Measurements from ENCODE around the gene RRP8. TPM values are rescaled to one million over a fixed set of nuclear protein-coding genes. Genes with fewer than 3 reads are reported as not detected.

The RRP8 gene
- total RNA-seq, 6 experiments from 2014 or later, result 18.5 to 26.7 (median 20.2) TPM

DNA sequence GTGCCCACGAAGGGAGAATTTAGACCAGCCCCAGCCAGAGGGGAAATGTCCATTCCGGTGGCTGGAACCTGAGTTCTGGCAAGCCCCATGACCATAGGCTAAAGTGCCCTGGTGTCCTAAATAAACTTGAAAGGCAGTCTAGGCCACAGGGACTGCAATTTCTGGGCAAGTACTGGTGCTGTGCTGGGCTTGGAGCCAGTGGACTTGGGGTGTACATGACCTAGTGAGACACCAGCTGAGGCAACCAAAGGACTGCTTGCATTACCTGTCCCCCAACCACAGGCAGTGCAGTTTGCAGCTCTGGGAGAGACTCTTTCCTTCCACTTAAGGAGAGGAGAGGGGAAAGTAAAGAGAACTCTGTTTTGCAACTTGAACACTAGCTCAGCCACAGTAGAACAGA, 23.7 kb downstream of the RRP8 start:
- Mint-ChIP-seq H3K36me3 (ENCODE audit: low read depth) (peaks cover 40% of the 10 kb centered on the region), H3K27ac (no peak overlapping the region), H3K27me3 (ENCODE audit: insufficient read depth) (no peaks in the 10 kb centered on the region; the same call in 1 of the 2 replicates), H3K4me3 (no peak overlapping the region), H3K4me1 (ENCODE audit: low read depth) (peaks cover 25% of the 10 kb centered on the region), H3K9me3 (peaks cover 20% of the 10 kb centered on the region)
- TF ChIP-seq, protein P1, sequence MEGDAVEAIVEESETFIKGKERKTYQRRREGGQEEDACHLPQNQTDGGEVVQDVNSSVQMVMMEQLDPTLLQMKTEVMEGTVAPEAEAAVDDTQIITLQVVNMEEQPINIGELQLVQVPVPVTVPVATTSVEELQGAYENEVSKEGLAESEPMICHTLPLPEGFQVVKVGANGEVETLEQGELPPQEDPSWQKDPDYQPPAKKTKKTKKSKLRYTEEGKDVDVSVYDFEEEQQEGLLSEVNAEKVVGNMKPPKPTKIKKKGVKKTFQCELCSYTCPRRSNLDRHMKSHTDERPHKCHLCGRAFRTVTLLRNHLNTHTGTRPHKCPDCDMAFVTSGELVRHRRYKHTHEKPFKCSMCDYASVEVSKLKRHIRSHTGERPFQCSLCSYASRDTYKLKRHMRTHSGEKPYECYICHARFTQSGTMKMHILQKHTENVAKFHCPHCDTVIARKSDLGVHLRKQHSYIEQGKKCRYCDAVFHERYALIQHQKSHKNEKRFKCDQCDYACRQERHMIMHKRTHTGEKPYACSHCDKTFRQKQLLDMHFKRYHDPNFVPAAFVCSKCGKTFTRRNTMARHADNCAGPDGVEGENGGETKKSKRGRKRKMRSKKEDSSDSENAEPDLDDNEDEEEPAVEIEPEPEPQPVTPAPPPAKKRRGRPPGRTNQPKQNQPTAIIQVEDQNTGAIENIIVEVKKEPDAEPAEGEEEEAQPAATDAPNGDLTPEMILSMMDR (IDR thresholded peaks at IDR 0.05), result no peak
- no peak for DNase-seq

DNA sequence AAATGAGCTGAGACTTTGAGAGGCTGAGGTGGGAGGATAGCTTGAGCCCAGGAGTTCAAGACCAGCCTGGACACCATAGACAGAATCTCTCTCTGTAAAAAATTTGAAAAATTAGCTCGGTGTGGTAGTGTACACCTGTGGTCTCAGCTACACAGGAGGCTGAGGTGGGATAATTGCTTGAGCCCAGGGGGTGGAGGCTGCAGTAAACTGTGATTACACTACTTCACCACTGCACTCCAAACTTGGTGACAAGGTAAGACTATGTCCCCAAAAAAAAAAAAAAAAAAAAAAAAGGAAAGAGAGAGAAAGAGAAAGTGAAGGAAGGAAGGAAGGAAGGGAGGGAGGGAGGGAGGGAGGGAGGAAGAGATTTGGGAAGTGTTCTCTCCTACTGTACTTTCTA, 25.3 kb downstream of the RRP8 start:
- no peak for DNase-seq
- Mint-ChIP-seq H3K4me1 (ENCODE audit: low read depth) (peaks cover 25% of the 10 kb centered on the region), H3K27ac (no peak overlapping the region), H3K9me3 (peaks cover 5% of the 10 kb centered on the region), H3K4me3 (no peak overlapping the region), H3K36me3 (ENCODE audit: low read depth) (peaks cover 24% of the 10 kb centered on the region), H3K27me3 (ENCODE audit: insufficient read depth) (no peaks in the 10 kb centered on the region; the same call in 1 of the 2 replicates)
- TF ChIP-seq, protein P1 (IDR thresholded peaks at IDR 0.05), result no peak

DNA sequence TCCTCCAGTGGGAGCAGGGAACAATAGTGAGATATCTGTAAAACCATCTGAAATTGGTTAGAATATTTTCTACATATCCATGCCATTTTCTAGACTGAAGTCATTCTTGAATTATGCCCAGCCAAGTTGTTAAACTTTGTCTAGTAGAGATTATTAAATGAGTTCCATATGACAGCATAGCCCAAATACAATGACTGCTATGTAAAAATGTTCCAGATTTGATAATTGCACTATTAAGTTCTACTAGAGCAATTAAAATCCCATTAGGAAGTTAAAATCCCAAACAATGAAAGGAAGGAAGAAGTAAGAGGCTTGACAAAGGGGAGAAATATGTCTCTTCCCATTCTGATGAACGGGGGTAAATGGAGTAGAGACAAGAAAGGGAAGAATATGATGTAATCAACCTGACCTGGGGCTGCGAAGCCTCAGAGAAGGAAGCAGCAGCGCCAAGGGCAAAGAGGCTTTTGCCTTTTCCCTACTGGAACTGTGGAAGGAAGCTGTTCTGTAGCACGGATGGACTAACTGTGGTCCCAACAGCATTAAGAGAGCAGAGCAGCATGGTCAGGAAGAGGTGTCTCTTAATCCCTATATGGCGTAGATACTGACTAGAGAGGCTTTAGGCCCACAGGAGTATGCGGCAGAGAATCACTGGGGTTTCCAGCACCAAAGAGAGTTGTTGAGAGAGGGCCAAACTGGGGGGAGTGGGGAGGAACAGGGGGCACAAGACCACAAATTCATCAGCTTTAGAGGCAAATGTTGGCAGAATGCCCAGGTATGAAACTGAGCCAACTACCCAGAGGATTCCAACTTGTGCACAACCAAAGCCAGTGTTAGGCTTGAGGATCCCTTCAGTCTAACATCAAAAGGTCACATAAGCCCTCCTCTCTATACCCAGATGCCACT, 26.7 kb downstream of the RRP8 start:
- H3K36me3 Mint-ChIP-seq (ENCODE audit: low read depth), result peaks cover 12% of the 10 kb centered on the region; the same call in 1 of the 2 replicates
- H3K27me3 Mint-ChIP-seq (ENCODE audit: insufficient read depth), result no peaks in the 10 kb centered on the region; the same call in 1 of the 2 replicates
- peaks cover 39% of the 10 kb centered on the region for H3K4me1 Mint-ChIP-seq (ENCODE audit: low read depth)
- no peaks in the 10 kb centered on the region for H3K9me3 Mint-ChIP-seq
- peak overlapping the region; percentile 80 for H3K27ac Mint-ChIP-seq
- DNase-seq, result peak; percentile 63
- H3K4me3 Mint-ChIP-seq, result peak overlapping the region; percentile 4; the same call in 1 of the 2 replicates
- TF ChIP-seq, protein P1 (IDR thresholded peaks at IDR 0.05), result no peak

DNA sequence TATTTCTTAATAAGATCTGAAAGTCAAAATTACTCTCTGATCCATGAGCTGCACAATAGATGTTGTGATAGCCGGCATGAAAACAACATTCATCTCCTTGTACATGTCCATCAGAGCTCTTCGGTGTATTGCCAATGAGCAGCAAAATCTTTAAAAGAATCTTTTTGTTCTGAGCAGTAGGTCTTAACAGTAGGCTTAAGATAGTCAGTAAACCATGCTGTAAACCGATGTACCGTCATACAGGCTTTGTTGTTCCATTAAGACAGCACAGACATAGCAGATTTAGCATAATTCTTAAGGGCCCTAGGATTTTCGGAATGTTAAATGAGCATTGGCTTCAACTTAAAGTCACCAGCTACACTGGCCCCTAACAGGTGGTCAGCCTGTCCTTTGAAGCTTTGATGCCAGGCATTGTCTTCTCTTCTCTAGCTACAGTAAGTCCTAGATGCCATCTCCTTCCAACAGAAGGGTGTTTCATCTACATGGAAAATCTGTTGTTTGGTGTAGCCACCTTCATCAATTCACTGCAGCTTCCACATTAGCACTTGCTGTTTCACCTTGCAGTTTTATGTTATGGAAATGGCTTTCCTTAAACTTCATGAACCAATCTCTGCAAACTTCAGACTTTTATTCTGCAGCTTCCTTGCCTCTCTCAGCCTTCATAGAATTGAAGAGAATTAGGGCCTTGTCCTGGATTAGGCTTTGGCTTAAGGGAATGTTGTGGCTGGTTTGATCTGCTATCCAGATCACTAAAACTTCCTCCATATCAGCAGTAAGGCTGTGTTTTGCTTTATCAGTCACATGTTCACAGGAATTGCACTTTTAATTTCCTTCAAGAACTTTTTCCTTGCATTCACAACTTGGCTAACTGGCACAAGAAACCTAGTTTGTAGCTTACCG, 28.4 kb downstream of the RRP8 start:
- Mint-ChIP-seq H3K4me3 (no peak overlapping the region), H3K4me1 (ENCODE audit: low read depth) (peaks cover 42% of the 10 kb centered on the region), H3K27me3 (ENCODE audit: insufficient read depth) (no peaks in the 10 kb centered on the region), H3K36me3 (ENCODE audit: low read depth) (peaks cover under 1% of the 10 kb centered on the region; the same call in 1 of the 2 replicates), H3K9me3 (no peaks in the 10 kb centered on the region), H3K27ac (no peak overlapping the region)
- DNase-seq, result no peak
- TF ChIP-seq, protein P1 (IDR thresholded peaks at IDR 0.05), result no peak

DNA sequence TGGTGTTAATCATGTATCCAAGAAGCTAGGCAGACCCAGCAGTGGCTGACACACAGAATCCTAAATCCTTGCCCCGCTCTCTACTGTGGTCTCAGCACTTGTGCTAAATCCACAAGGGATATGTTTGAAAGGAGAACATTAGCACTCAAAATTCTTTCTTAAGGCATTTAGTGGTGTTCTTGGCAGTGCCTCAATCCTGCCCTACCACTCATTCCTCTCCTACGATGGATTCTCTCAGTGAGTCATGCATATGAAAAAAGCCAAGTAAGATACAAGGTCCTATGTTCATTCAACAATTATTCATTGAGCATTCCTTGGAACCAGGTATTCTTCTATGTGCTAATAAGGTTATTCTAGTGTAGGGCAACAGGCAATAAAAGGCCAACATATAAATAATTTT, 31.2 kb downstream of the RRP8 start:
- Mint-ChIP-seq H3K27me3 (ENCODE audit: insufficient read depth) (no peaks in the 10 kb centered on the region), H3K27ac (peak overlapping the region; percentile 32; the same call in 1 of the 2 replicates), H3K9me3 (no peaks in the 10 kb centered on the region), H3K4me3 (no peak overlapping the region), H3K4me1 (ENCODE audit: low read depth) (peaks cover 46% of the 10 kb centered on the region), H3K36me3 (ENCODE audit: low read depth) (no peaks in the 10 kb centered on the region)
- TF ChIP-seq, protein P1 (IDR thresholded peaks at IDR 0.05), result no peak
- peak; percentile 66 for DNase-seq

All from HFFc6 (cell line).